HT1080 (cell line): ENCODE measurements around the gene AAGAB. TPM values are rescaled to one million over a fixed set of nuclear protein-coding genes. Genes with fewer than 3 reads are reported as not detected.
"Not testable (repeated sequence)": the region's sequence is repeated elsewhere in the genome, so short reads cannot be mapped to it uniquely, and the experiment has no call there.

ENCODE experiments used
- DNase-seq: peaks from one replicate; pipeline ENCODE4 v3.0.0-alpha.2; 2015; ENCODE audit warnings: low read depth
- polyA plus RNA-seq, 2 experiments: library from polyadenylated mRNA; depleted of rRNA; stranded (reverse); fragments of >200 nt; gene quantifications; 2 replicates each; pipeline ENCODE4 v1.2.3, GENCODE V29; 2015
- total RNA-seq: library from RNA; depleted of rRNA; stranded (reverse); fragments of >200 nt; shearing (Covaris generic); gene quantifications from 2 replicates; pipeline ENCODE4 v1.2.3, GENCODE V29; 2014; rRNA removed

The AAGAB gene
- total RNA-seq, result 48.0 and 48.1 TPM in 2 replicates
- 42.3 and 42.6 TPM in 2 replicates for polyA plus RNA-seq (2015; cell fraction: cytosol; rRNA removed)
- 29.8 and 30.6 TPM in 2 replicates for polyA plus RNA-seq (2015; cell fraction: nucleus; rRNA removed)

- DNase-seq, result peak; percentile 98
Measured at GRCh38 chr15:67254238-67255175, at the start of gene AAGAB, which contains the start of gene IQCH. Gene AAGAB (minus strand): TSS chr15:67254661. CDS start chr15:67254631, 30 bp downstream. Gene IQCH (plus strand): TSS chr15:67254786. CDS start chr15:67254897, 111 bp downstream.

- peak; percentile 20 for DNase-seq
Measured at GRCh38 chr15:67303490-67304363, 49.3 kb upstream of the AAGAB start.

GRCh38 chr15:67300266-67301025, 46.0 kb upstream of the AAGAB start:
- no peak for DNase-seq

- no peak for DNase-seq
Measured at GRCh38 chr15:67296684-67297083, 42.2 kb upstream of the AAGAB start.

- DNase-seq, result no peak
Measured at GRCh38 chr15:67296188-67296587, 41.7 kb upstream of the AAGAB start.

GRCh38 chr15:67290319-67290718, 35.9 kb upstream of the AAGAB start:
- DNase-seq, result no peak

- DNase-seq, result not testable (repeated sequence)
Measured at GRCh38 chr15:67286400-67286799, 31.9 kb upstream of the AAGAB start.

- not testable (repeated sequence) for DNase-seq
Measured at GRCh38 chr15:67285625-67286024, 31.2 kb upstream of the AAGAB start.

GRCh38 chr15:67281714-67282113, 27.3 kb upstream of the AAGAB start:
- no peak for DNase-seq

GRCh38 chr15:67280217-67280616, 25.8 kb upstream of the AAGAB start:
- DNase-seq, result no peak

GRCh38 chr15:67276666-67277065, 22.2 kb upstream of the AAGAB start:
- DNase-seq, result no peak

- no peak for DNase-seq
Measured at GRCh38 chr15:67274236-67274635, 19.8 kb upstream of the AAGAB start.

GRCh38 chr15:67267951-67268941, 13.8 kb upstream of the AAGAB start:
- DNase-seq, result no peak

GRCh38 chr15:67267440-67267839, 13.0 kb upstream of the AAGAB start:
- DNase-seq, result no peak

GRCh38 chr15:67266870-67267269, 12.4 kb upstream of the AAGAB start:
- no peak for DNase-seq

GRCh38 chr15:67259806-67260205, 5.3 kb upstream of the AAGAB start:
- no peak for DNase-seq

- no peak for DNase-seq
Measured at GRCh38 chr15:67259379-67259778, 4.9 kb upstream of the AAGAB start.

- not testable (repeated sequence) for DNase-seq
Measured at GRCh38 chr15:67258412-67258811, 4.0 kb upstream of the AAGAB start.

- DNase-seq, result no peak
Measured at GRCh38 chr15:67256051-67256450, 1.6 kb upstream of the AAGAB start.
